Measurements from ENCODE around the gene TTLL10. TPM values are rescaled to one million over a fixed set of nuclear protein-coding genes. Genes with fewer than 3 reads are reported as not detected.

Gene TTLL10
- polyA plus RNA-seq, 1 donor (not counting 4 experiments of a cell fraction or from before 2014, with no cell fraction given), result not detected

GRCh38 chr1:1181938-1182410 is 8.3 kb downstream of the TTLL10 start:
- FAIRE-seq (no peak), DNase-seq (ENCODE audit: low read depth, low spot score) (no peak)
- no peaks in the 10 kb centered on the region for H3K79me2 ChIP-seq (ENCODE audit: control insufficient read depth, insufficient read depth, low read length)
- no peak for TF ChIP-seq CTCF (optimal IDR thresholded peaks at IDR 0.05 in 1 of 3, IDR thresholded peaks at IDR 0.05 in 1 of 3, conservative IDR thresholded peaks at IDR 0.05 in 1 of 3; ENCODE audit: extremely low read depth in 1 of 3, insufficient read depth in 2 of 3, low read length in 3 of 3)
- no peak for TF ChIP-seq EZH2 (IDR thresholded peaks at IDR 0.05; ENCODE audit: low read length)
- H3K4me2 ChIP-seq (ENCODE audit: control insufficient read depth, extremely low read depth, insufficient read depth, low read depth, low read length), result no peak overlapping the region
- H3K36me3 ChIP-seq (ENCODE audit: control insufficient read depth in 2 of 2, extremely low read depth in 1 of 2, insufficient read depth in 2 of 2, low read length in 2 of 2), result no peaks in the 10 kb centered on the region
- H3K4me1 ChIP-seq (ENCODE audit: control insufficient read depth, extremely low read depth, insufficient read depth, low read length), result no peaks in the 10 kb centered on the region
- dilution Hi-C loops (cut with MboI; ENCODE audit: extremely low pct_ligation_motif_present, low sequenced_read_pairs), result no loop called here
- no peak overlapping the region for H2AFZ ChIP-seq (ENCODE audit: control insufficient read depth, low read length)
- no peak overlapping the region for H3K27ac ChIP-seq (ENCODE audit: control insufficient read depth, insufficient read depth, low read length)
- H3K9me3 ChIP-seq (ENCODE audit: control insufficient read depth, low read depth, low read length), result no peaks in the 10 kb centered on the region
- no peak overlapping the region for H3K4me3 ChIP-seq (ENCODE audit: control insufficient read depth in 2 of 3, extremely low read depth in 1 of 3, insufficient read depth in 2 of 3, low read depth in 1 of 3, low read length in 3 of 3)
- no peak overlapping the region for H3K9ac ChIP-seq (ENCODE audit: control insufficient read depth, extremely low read depth, insufficient read depth, low read length)
- no peaks in the 10 kb centered on the region for H3K9me1 ChIP-seq (ENCODE audit: control insufficient read depth, extremely low read depth, insufficient read depth, low read length)
- H4K20me1 ChIP-seq (ENCODE audit: control insufficient read depth, extremely low read depth, insufficient read depth, low read length), result no peaks in the 10 kb centered on the region
- H3K27me3 ChIP-seq (ENCODE audit: control insufficient read depth, extremely low read depth, insufficient read depth, low read length), result peaks cover 7% of the 10 kb centered on the region

GRCh38 chr1:1182491-1183220 is 9.0 kb downstream of the TTLL10 start:
- no peak for TF ChIP-seq CTCF (optimal IDR thresholded peaks at IDR 0.05 in 1 of 3, IDR thresholded peaks at IDR 0.05 in 1 of 3, conservative IDR thresholded peaks at IDR 0.05 in 1 of 3; ENCODE audit: extremely low read depth in 1 of 3, insufficient read depth in 2 of 3, low read length in 3 of 3)
- TF ChIP-seq EZH2 (IDR thresholded peaks at IDR 0.05; ENCODE audit: low read length), result no peak
- no peaks in the 10 kb centered on the region for H3K9me1 ChIP-seq (ENCODE audit: control insufficient read depth, extremely low read depth, insufficient read depth, low read length)
- no peak overlapping the region for H2AFZ ChIP-seq (ENCODE audit: control insufficient read depth, low read length)
- H3K4me3 ChIP-seq (ENCODE audit: control insufficient read depth in 2 of 3, extremely low read depth in 1 of 3, insufficient read depth in 2 of 3, low read depth in 1 of 3, low read length in 3 of 3), result no peak overlapping the region
- H3K27me3 ChIP-seq (ENCODE audit: control insufficient read depth, extremely low read depth, insufficient read depth, low read length), result peaks cover 7% of the 10 kb centered on the region
- no peak overlapping the region for H3K9ac ChIP-seq (ENCODE audit: control insufficient read depth, extremely low read depth, insufficient read depth, low read length)
- FAIRE-seq, result no peak
- no peaks in the 10 kb centered on the region for H3K79me2 ChIP-seq (ENCODE audit: control insufficient read depth, insufficient read depth, low read length)
- no peaks in the 10 kb centered on the region for H4K20me1 ChIP-seq (ENCODE audit: control insufficient read depth, extremely low read depth, insufficient read depth, low read length)
- H3K4me2 ChIP-seq (ENCODE audit: control insufficient read depth, extremely low read depth, insufficient read depth, low read depth, low read length), result no peak overlapping the region
- DNase-seq (ENCODE audit: low read depth, low spot score), result no peak
- H3K9me3 ChIP-seq (ENCODE audit: control insufficient read depth, low read depth, low read length), result no peaks in the 10 kb centered on the region
- H3K4me1 ChIP-seq (ENCODE audit: control insufficient read depth, extremely low read depth, insufficient read depth, low read length), result no peaks in the 10 kb centered on the region
- H3K27ac ChIP-seq (ENCODE audit: control insufficient read depth, insufficient read depth, low read length), result no peak overlapping the region
- dilution Hi-C loops (cut with MboI; ENCODE audit: extremely low pct_ligation_motif_present, low sequenced_read_pairs), result no loop called here
- H3K36me3 ChIP-seq (ENCODE audit: control insufficient read depth in 2 of 2, extremely low read depth in 1 of 2, insufficient read depth in 2 of 2, low read length in 2 of 2), result no peaks in the 10 kb centered on the region

Measured in keratinocyte (primary cell).